ENCODE results near the gene MAP3K9. TPM values are rescaled to one million over a fixed set of nuclear protein-coding genes. Genes with fewer than 3 reads are reported as not detected.

MAP3K9 gene
- total and polyA plus RNA-seq, 10 of the 15 experiments (the other 5 are each of a cell fraction or from before 2014, with no cell fraction given) = 0.48 to 7.9 (median 2.9) TPM

DNA sequence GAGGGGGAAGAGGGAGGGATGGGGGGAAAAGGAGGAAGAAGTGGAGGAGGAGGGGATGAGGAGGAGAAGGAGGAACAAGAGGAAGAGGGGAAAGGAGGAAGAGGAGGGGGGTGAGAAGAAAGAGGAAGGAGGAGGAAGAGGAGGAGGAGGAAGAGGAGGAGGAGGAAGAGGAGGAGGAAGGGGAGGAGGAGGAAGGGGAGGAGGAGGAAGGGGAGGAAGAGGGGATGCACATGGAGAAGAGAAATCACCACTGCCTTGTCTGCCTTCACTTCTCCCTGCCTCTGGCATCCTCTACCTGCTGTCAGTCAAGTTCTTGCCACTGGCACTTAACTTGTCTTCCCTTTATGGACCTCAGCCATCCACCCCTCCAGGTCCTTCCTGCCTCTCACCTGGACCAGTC, 107.7 kb downstream of the MAP3K9 start:
- DNase-seq (ENCODE audit: low read depth, low spot score) (no peak), ATAC-seq (no peak), FAIRE-seq (no peak)
- Histone ChIP-seq H3K4me3 (no peak overlapping the region), H2AFZ (ENCODE audit: control insufficient read depth, low read depth, low read length) (no peak overlapping the region), H3K9ac (ENCODE audit: control insufficient read depth, insufficient read depth, low read length) (no peak overlapping the region), H3K9me3 (replicated peaks; ENCODE audit: control insufficient read depth, insufficient read depth, low read length) (no peaks in the 10 kb centered on the region), H3K79me2 (ENCODE audit: control insufficient read depth, insufficient read depth, low read length) (no peaks in the 10 kb centered on the region), H3K36me3 (ENCODE audit: control insufficient read depth in 2 of 2, insufficient read depth in 2 of 2, low read length in 1 of 2) (no peaks in the 10 kb centered on the region), H4K20me1 (ENCODE audit: control insufficient read depth, insufficient read depth) (no peaks in the 10 kb centered on the region), H3K4me2 (ENCODE audit: control insufficient read depth, insufficient read depth) (no peak overlapping the region), H3K27me3 (replicated peaks in 1 of 2; ENCODE audit: control insufficient read depth in 2 of 2, insufficient read depth in 2 of 2, low read length in 1 of 2) (no peaks in the 10 kb centered on the region), H3K27ac (ENCODE audit: control insufficient read depth, insufficient read depth) (no peak overlapping the region), H3K4me1 (ENCODE audit: control insufficient read depth, insufficient read depth, low read length) (peaks cover 9% of the 10 kb centered on the region)
- SMC1A ChIA-PET (ENCODE audit: uncharacterized antibody, unreplicated experiment) = interaction anchor here (0.6 to 4.3 kb wide), 5 partner anchors 11 to 79 kb away, joined by 3 to 21 read pairs (median 3); no protein-coding TSS in a partner anchor
- intact Hi-C loops (cut with micrococcal nuclease; ENCODE audit: unreplicated experiment) (no loop called here), in situ Hi-C loops (cut with MboI) (no loop called here)
- POLR2A ChIA-PET = interaction anchor here (0.6 to 0.7 kb wide), 3 partner anchors 12 to 187 kb away, joined by 3 to 5 read pairs (median 5); no protein-coding TSS in a partner anchor
- BruUV-seq (replicated peaks) = no TSS peak
- CTCF ChIA-PET = interaction anchor here (1.3 to 1.4 kb wide), 3 partner anchors 9 to 34 kb away, joined by 3 to 4 read pairs (median 4); no protein-coding TSS in a partner anchor
- RAD21 ChIA-PET (ENCODE audit: unreplicated experiment) = interaction anchor here (1.0 kb wide), 1 partner anchor 12 kb away, joined by 3 read pairs; no protein-coding TSS in a partner anchor
- TF ChIP-seq SIX5 (IDR thresholded peaks at IDR 0.05; ENCODE audit: low read depth, low read length, severe bottlenecking) (no peak), SREBF1 (IDR thresholded peaks at IDR 0.05; ENCODE audit: low read length) (no peak), JUNB (IDR thresholded peaks at IDR 0.05) (no peak), IKZF2 (IDR thresholded peaks at IDR 0.05) (no peak), ZNF274 (IDR thresholded peaks at IDR 0.05; ENCODE audit: insufficient read depth, insufficient read length) (no peak), ZNF24 (IDR thresholded peaks at IDR 0.05) (no peak), IKZF1 (conservative IDR thresholded peaks at IDR 0.05) (no peak), ZBTB11 (CRISPR knock-in tag; IDR thresholded peaks at IDR 0.05) (no peak), NFYA (IDR thresholded peaks at IDR 0.05; ENCODE audit: borderline replicate concordance, low read depth, low read length) (no peak)
